ENCODE measurements around the gene VSIG10.

The VSIG10 gene

DNA sequence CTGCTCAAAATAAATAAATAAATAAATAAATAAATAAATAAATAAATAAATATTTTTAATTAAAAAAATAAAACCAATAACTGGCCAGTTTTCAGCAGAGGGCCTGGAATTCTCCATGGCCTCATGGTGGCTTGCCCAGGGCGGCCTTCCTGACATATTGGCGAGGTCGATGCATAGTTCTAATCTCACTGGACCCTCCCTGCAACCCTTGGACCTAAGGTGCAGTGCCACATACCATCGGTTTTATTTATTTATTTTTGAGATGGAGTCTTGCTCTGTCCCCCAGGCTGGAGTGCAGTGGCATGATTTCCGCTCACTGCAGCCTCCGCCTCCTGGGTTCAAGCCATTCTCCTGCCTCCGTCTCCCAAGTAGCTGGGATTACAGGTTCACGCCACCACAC, 3.9 kb upstream of the VSIG10 start:
- TF ChIP-seq, protein P1, sequence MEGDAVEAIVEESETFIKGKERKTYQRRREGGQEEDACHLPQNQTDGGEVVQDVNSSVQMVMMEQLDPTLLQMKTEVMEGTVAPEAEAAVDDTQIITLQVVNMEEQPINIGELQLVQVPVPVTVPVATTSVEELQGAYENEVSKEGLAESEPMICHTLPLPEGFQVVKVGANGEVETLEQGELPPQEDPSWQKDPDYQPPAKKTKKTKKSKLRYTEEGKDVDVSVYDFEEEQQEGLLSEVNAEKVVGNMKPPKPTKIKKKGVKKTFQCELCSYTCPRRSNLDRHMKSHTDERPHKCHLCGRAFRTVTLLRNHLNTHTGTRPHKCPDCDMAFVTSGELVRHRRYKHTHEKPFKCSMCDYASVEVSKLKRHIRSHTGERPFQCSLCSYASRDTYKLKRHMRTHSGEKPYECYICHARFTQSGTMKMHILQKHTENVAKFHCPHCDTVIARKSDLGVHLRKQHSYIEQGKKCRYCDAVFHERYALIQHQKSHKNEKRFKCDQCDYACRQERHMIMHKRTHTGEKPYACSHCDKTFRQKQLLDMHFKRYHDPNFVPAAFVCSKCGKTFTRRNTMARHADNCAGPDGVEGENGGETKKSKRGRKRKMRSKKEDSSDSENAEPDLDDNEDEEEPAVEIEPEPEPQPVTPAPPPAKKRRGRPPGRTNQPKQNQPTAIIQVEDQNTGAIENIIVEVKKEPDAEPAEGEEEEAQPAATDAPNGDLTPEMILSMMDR (IDR thresholded peaks at IDR 0.05; ENCODE audit: low read depth, low read length, missing control alignments) = no peak
- Histone ChIP-seq H3K27ac (no peak overlapping the region), H3K4me3 (ENCODE audit: low read depth, low read length) (no peak overlapping the region), H3K27me3 (replicated peaks) (no peaks in the 10 kb centered on the region), H3K36me3 (replicated peaks) (no peaks in the 10 kb centered on the region)
- DNase-seq = no peak
- in situ Hi-C loops (cut with HindIII; ENCODE audit: low pct_ligation_motif_present, low sequenced_read_pairs) = no loop called here

DNA sequence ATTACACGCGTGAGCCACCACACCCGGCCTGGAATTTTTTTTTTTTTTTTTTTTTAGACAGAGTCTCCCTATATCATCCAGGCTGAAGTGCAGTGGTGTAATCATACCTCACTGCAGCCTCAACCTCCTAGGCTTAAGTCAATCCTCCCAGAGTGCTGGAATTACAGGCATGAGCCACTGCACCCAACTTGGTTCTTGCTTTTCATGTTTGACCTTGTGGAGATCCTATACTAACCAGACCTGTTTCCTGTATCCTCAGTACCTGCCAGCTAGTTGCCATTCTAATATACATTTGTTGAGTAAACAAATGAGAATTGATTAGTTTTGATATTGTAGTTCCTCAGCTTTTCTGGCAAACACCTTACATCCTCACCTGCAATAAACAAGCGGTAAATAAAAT, 3.2 kb upstream of the VSIG10 start:
- Histone ChIP-seq H3K4me3 (ENCODE audit: low read depth, low read length) (no peak overlapping the region), H3K36me3 (replicated peaks) (no peaks in the 10 kb centered on the region), H3K27ac (no peak overlapping the region), H3K27me3 (replicated peaks) (no peaks in the 10 kb centered on the region)
- no peak for DNase-seq
- TF ChIP-seq, protein P1 (IDR thresholded peaks at IDR 0.05; ENCODE audit: low read depth, low read length, missing control alignments) = no peak
- in situ Hi-C loops (cut with HindIII; ENCODE audit: low pct_ligation_motif_present, low sequenced_read_pairs) = no loop called here

DNA sequence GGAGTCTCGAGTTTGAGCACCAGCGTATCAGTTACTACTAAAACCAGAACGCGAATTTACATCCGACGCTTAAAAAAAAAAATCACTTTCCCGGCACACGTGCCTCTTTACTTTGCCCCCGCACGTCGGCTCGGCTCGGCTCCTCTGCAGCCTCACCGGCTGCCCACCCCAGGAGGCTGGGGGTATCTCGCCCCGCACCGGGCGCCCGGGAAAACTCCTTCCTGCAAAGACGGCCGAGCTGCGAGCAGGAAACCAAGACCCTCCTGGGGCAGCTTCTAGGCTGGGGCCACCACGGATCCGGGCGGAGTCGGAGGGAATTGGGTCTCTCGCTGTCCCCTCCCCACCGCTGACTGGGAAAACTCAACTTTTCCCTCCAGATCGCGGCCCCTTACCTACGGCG, 610 bp downstream of the VSIG10 start:
- H3K27ac ChIP-seq = no peak overlapping the region
- no peaks in the 10 kb centered on the region for H3K36me3 ChIP-seq (replicated peaks)
- TF ChIP-seq, protein P1 (IDR thresholded peaks at IDR 0.05; ENCODE audit: low read depth, low read length, missing control alignments) = no peak
- in situ Hi-C loops (cut with HindIII; ENCODE audit: low pct_ligation_motif_present, low sequenced_read_pairs) = no loop called here
- no peaks in the 10 kb centered on the region for H3K27me3 ChIP-seq (replicated peaks)
- peak overlapping the region; percentile 71 for H3K4me3 ChIP-seq (ENCODE audit: low read depth, low read length)
- no peak for DNase-seq

DNA sequence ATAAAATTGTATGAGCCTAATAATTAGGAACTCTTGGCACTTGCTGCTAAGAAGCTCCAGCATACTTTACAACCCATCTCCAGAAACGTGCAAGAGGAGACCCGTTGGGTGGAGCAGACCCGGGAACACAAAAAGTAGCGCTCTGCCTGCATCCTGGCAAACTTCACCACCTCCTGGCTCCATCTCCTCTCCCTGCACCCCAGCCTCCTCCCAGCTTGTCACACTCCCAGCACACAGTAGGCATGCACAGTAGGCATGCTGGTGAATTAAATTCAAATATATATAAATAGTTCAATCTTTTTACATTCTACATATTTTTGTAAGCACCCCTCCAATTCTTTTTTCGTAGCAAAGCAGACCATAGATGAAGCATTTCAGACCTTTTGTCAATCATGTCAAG, 1.2 kb downstream of the VSIG10 start:
- in situ Hi-C loops (cut with HindIII; ENCODE audit: low pct_ligation_motif_present, low sequenced_read_pairs) = no loop called here
- Histone ChIP-seq H3K4me3 (ENCODE audit: low read depth, low read length) (peak overlapping the region; percentile 71), H3K36me3 (replicated peaks) (no peaks in the 10 kb centered on the region), H3K27me3 (replicated peaks) (no peaks in the 10 kb centered on the region), H3K27ac (no peak overlapping the region)
- no peak for DNase-seq
- TF ChIP-seq, protein P1 (IDR thresholded peaks at IDR 0.05; ENCODE audit: low read depth, low read length, missing control alignments) = no peak

DNA sequence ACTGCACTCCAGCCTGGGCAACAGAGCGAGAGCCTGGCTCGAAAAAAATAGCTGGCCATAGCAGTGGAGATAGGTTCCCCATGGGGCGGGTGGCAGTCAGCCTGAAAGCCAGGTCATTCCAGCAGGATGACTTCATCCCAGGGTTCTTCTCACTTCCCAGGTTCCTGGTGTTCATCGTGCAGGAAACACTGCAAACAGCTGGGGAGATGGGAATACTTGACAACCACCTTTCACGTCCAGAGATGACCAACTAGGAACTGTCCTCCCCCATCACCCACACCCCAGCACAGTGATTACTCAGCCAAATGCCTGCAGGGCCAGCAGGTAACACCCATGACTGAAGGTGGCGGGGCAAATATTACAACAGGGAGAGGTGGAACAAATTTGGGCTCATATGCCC, 1.7 kb downstream of the VSIG10 start:
- Histone ChIP-seq H3K27me3 (replicated peaks) (no peaks in the 10 kb centered on the region), H3K27ac (no peak overlapping the region), H3K36me3 (replicated peaks) (no peaks in the 10 kb centered on the region), H3K4me3 (ENCODE audit: low read depth, low read length) (no peak overlapping the region)
- TF ChIP-seq, protein P1 (IDR thresholded peaks at IDR 0.05; ENCODE audit: low read depth, low read length, missing control alignments) = no peak
- in situ Hi-C loops (cut with HindIII; ENCODE audit: low pct_ligation_motif_present, low sequenced_read_pairs) = no loop called here
- no peak for DNase-seq

DNA sequence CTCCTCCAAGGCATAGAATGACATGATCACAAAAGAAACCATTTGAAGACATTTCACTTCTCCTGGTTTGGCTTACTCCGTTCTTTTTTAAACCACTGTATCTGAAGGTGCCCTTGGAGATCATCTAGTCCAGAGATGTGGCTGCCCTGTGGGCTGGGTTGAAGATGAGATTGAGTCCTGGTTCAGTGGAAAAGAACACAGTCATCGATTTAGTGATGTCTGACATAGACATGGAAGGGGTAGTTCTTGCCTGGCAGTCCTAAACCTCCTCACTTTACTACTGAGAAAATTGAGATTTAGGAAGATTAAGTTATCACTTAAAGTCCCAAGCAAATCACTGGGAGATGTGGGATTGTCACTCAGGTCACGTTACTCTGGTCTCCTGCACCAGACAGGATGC, 2.8 kb downstream of the VSIG10 start:
- Histone ChIP-seq H3K27me3 (replicated peaks) (no peaks in the 10 kb centered on the region), H3K4me3 (ENCODE audit: low read depth, low read length) (no peak overlapping the region), H3K27ac (no peak overlapping the region), H3K36me3 (replicated peaks) (no peaks in the 10 kb centered on the region)
- TF ChIP-seq, protein P1 (IDR thresholded peaks at IDR 0.05; ENCODE audit: low read depth, low read length, missing control alignments) = no peak
- no peak for DNase-seq
- in situ Hi-C loops (cut with HindIII; ENCODE audit: low pct_ligation_motif_present, low sequenced_read_pairs) = no loop called here

Data from brain microvascular endothelial cell (primary cell).